ENCODE results near the gene NCKAP5.

The NCKAP5 gene

GRCh38 chr2:132984731-132985130 is 583.5 kb downstream of the NCKAP5 start:
- DNase-seq (ENCODE audit: low read depth), result no peak

- no peak for DNase-seq (ENCODE audit: low read depth)
Measured at GRCh38 chr2:132980304-132980703, 588.0 kb downstream of the NCKAP5 start.

DNA sequence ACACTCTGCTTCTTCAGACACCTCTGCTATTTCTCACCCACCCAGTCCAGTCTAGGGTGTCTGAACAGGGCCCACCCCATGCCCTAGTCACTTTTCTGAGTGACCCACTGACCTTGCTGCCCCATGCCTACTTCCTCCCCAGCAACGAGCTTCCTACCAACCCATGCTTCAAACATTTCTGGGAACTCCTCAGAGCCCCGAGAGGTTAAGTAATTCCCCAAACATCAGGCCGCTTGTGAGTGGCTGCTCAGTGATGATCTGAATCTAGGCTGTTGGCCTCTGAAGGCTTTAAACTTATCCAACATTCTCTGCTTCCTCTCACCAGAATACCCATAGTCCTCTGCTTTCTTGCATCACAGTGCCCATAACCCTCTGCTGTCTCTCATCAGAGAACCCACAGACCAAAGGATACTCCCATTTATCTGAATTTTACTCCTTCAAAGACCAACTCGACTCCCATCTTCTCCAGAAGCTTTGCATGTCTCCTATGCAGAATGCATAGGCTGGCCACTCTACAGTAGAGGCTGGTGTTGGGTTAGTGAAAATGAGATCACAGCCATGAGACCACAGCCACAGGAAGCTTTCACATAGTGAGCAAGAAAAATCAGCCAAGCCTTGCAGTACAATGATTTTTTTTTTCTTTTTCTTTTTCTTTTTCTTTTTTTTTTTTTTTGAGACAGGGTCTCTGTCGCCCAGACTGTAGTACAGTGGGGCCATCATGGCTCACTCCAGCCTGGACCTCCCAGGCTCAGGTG is 588.7 kb downstream of the NCKAP5 start:
- DNase-seq (ENCODE audit: low read depth), result no peak

DNA sequence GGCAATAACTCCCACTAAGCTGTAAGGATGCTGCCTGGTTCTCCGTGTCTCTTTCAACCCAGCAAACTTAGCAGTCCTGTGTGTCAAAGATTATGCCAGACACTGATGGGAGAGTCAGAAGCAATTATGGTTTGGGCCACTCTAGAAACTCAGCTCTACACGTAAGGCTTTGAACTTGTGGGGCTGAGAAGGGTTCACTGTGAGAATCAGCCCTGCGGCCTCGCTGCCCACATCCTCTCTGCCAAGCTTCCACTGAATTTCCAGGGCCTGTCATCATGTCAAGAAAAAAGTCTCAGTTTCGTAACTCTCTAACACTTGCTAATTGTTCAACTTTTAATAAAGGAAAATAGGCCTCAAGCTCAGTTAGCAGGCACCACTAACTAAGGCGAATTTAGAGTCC is 589.4 kb downstream of the NCKAP5 start:
- DNase-seq (ENCODE audit: low read depth), result no peak

DNA sequence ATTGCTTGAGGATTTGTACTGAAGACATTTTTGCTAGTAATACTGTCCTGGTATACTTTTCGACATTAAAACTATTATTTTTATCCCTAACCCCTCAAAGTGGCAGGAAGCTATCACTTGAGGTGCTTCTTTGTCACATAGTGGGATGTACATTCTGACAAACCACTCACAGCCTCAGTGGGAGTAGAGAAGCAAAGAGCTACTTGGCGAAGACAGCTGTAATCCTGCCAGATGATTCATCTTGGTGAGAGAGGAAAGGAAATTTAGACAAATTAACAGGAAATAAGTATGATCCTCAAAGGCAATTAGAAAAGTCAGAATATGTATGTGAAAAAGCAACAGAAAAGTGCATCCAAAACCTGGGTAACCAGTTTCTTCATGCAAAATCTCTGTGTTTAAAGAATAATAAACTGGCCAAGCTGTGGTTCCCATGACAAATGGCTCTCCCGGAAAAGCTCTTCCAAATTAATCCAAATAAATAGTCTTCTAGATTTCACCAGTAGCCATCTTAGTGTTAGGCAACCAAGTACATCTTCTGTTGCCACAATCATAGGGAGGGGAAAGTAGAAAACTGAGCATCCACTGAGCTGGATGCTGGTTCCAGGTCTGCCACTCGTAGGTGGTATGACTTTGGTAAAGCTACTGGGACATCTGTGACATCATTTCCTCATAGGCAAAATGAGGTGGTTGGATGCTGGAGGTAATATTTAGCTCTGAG is 590.3 kb downstream of the NCKAP5 start:
- DNase-seq (ENCODE audit: low read depth), result peak; percentile 10

DNA sequence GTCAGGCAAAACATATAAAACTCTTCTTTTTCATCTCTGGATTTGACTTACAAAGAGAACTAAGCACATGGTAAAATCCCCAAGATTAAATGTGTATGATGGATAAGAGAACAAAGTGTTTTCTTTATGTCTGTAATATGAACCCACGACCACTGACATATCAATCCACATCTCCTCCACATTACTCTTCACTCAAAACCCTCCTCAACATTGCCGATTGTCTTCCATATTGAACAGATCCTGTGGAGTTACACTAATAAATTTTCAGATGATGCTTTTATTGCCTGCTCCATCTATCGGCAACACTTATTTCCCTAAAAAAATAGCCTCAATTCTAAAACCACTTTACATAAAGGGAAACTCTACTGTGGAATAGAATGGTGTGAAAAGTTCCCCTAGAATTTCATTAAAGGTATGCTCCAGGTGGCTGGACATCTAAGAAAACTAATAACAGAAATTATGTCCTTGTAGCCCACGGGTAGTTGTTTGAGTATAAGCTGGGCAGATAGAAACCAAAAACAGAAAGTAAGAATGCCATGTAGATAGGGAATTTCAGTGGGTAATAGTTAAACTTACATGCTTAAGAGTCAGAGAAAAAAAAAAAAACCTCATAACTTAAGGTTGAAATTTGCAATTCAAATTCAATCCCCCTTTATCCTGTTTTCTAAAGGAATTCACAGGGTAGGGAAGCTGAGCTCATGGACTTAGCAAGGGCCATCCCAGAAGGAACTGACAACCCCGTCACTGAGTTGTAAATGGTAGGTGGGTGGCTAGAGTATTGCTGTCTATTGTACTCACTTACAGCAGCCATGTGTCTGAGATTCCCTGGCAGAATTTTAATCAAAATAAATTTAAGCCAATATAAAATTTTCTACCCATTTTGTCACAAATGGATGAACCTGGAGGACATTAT is 592.8 kb downstream of the NCKAP5 start:
- no peak for DNase-seq (ENCODE audit: low read depth)

- no peak for DNase-seq (ENCODE audit: low read depth)
Measured at GRCh38 chr2:132974467-132975095, 593.7 kb downstream of the NCKAP5 start.

DNA sequence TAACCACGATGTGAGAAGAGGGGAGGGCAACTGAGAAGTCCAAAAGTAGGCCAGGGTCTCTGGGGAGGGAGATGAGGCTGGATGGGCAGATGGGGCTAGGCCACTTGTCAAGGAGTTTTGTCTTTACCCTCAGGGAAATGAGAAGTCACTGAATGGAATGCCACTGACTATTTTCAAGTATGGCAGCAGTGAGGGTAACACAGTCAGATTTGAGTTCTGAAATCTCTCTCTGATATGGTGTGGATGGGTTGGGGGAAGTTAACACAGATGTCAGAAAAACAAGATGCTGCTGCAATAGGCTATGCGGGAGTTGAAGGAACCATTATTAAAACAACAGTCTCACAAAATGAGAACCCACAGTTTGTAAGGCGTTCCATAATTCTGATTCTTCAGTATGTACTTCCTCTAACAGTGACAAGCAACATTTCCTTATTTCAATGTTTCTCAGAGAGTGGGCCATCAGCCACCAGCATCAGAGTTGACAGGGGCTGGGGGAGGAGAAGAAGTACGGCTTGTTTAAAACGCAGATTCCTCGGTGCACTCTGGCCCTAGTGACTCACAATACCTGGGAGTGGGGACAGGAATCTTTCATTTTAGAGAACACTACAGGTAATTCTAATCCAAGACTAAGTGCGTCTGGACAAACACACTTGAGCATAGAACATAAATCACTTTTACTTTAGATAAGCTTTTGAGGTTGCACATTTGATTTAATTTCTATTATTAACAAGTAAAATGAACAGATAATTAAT is 596.8 kb downstream of the NCKAP5 start:
- no peak for DNase-seq (ENCODE audit: low read depth)

DNA sequence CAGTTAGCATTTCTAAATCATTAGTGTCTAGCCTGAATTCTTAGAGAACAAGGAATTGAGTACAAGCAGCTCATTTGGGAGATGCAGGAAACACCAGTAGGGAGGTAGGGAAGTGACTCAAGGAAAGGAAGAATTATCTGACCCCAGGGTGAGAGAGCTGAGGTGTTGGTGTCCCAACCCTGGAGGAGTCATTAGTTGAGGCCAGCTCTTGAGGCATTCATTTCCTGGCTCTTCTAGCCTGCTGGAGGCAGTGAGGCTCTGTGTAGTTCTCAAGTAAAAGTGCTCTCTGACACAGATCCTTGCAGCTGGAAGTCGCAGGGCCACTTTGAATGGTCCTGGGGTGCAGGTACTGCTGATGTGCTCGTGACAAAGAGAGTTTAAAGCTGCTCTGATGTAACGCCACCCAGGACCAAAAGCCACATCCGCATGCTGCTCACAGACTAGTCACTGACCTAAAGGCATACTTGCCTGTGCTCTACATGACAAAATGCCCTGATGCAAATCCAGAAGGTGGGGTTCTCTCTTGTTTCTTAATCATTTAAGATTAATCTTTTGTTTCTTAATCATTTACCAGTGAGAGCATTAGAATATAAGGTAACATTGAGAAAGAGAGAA is 598.8 kb downstream of the NCKAP5 start:
- no peak for DNase-seq (ENCODE audit: low read depth)

GRCh38 chr2:132965460-132965859 is 602.8 kb downstream of the NCKAP5 start:
- no peak for DNase-seq (ENCODE audit: low read depth)

GRCh38 chr2:132963161-132963560 is 605.1 kb downstream of the NCKAP5 start:
- no peak for DNase-seq (ENCODE audit: low read depth)

DNA sequence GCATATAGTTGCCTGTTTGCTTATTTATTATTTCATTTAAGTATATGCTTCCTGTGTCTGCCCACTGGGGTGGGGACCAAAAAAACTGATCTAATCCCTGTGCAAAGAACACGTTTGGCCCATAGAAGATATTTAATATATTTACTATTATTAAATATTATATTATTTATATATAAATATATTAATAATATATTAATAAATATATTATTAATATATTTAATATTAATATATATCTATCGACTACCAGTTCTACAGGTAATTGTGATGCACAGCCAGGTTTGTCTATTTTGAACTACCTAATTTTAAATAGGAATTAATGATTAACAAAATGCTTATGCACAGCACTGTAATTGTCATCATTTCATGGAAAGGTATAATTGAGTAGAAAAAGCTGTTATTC is 609.4 kb downstream of the NCKAP5 start:
- DNase-seq (ENCODE audit: low read depth), result no peak

DNA sequence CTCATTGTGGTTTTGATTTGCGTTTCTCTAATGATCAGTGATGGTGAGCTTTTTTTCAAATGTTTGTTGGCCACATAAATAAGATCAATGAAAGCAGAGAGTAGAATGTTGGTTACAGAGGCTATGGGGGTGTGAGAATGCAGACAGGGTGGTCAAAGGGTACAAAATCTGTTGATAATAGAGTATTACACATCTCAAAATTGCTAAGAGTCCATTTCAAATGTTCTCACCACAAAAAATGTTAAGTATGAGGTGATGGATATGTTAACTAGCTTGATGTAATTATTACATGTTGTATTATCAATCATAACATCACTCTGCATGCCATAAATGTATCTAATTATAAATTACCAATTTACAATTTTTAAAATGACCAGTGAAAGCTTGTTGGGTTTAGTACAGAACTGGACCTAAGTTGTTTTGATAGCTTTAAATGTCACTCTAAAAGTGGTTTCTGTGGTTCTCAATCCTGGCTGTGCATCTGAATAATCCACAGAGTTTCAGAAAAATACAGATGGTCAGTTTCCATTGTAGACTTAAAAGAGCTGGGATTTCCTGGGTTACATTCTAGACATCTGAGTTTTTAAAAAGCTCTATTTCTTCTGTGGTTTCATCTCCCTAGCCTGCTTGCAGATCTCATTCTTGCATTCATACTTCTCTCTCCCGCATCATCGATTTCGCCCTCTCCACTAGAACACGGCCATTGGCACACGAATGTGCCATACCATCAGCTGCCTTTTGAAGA is 612.2 kb downstream of the NCKAP5 start:
- no peak for DNase-seq (ENCODE audit: low read depth)

- DNase-seq (ENCODE audit: low read depth), result no peak
Measured at GRCh38 chr2:132953771-132954170, 614.5 kb downstream of the NCKAP5 start.

GRCh38 chr2:132951008-132951714 is 617.1 kb downstream of the NCKAP5 start:
- DNase-seq (ENCODE audit: low read depth), result no peak

- DNase-seq (ENCODE audit: low read depth), result no peak
Measured at GRCh38 chr2:132949108-132949507, 619.2 kb downstream of the NCKAP5 start.

- no peak for DNase-seq (ENCODE audit: low read depth)
Measured at GRCh38 chr2:132948211-132948610, 620.1 kb downstream of the NCKAP5 start.

GRCh38 chr2:132943829-132944228 is 624.4 kb downstream of the NCKAP5 start:
- DNase-seq (ENCODE audit: low read depth), result no peak

- DNase-seq (ENCODE audit: low read depth), result no peak
Measured at GRCh38 chr2:132941296-132942020, 626.8 kb downstream of the NCKAP5 start.
